Astrocyte of the spinal cord (primary cell): ENCODE measurements around the gene ZCCHC2.
A peak's percentile ranks its signal among the peaks of the same experiment; 100 is the strongest.

ENCODE experiments used
- DNase-seq: peaks from one replicate; pipeline ENCODE4 v3.0.0; 2011; ENCODE audit warnings: low read depth, low spot score
- H3K4me3 ChIP-seq: 2 replicates; pipeline ENCODE4 v1.5.1; 2011; ENCODE audit warnings: low read depth, mild to moderate bottlenecking, low read length, moderate library complexity
- CTCF ChIP-seq: IDR thresholded peaks from 2 replicates; pipeline ENCODE4 v1.5.1; 2012; ENCODE audit warnings: low read depth, mild to moderate bottlenecking, low read length, inconsistent platforms
- in situ Hi-C: cut with HindIII; loops from 2 replicates; pipeline ENCODE4 v1.10.0; 2017; ENCODE audit warnings: low sequenced_read_pairs

Gene ZCCHC2

DNA sequence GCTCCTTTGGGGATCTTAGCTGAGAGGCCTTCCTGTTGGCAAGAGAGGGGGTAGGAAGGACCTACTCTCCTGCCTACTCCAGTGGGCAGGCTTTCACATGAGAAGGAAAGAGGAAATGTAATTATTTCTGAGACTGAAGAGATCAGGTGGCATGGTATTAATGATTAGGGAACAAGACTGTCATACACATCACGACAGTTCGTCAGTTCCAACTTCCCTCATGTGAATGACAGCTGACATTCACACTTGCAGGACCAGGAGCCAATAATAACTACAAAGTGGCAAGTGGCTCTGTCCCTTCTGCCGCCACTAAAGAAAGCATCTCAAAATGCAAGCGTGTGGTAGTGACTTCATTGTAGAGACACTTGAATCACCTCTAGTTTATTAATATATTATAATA lies 90.0 kb downstream of the ZCCHC2 start:
- TF ChIP-seq CTCF, result no peak
- in situ Hi-C loops, result no loop called here
- no peak overlapping the region for H3K4me3 ChIP-seq
- DNase-seq, result no peak

- H3K4me3 ChIP-seq, result no peak overlapping the region
- no peak for DNase-seq
- in situ Hi-C loops, result no loop called here
- no peak for TF ChIP-seq CTCF
Measured at GRCh38 chr18:62614494-62614893, 91.7 kb downstream of the ZCCHC2 start.

DNA sequence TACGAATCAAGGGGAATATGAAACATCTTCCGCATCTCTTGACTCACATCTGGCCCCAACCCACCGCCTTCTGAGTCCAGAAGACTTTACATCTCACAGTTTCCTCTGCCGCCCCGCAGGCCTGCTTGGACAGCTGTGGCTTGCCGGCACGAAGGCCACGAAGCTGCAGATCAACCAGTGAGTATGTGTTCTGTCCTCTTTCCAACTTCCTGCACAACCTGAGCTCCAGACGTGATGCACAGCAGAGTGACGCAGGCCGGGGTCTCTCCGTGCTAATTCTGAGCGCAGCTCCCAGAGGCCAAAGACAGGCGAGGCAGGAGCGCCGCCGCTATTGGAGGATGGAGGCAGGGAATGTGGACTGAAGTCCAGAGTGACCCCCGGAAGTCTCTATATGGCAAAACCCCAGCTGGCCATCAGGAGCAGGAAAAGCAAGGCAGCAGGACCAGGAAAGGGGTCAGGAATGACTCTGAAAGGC lies 93.5 kb downstream of the ZCCHC2 start:
- in situ Hi-C loops, result no loop called here
- peak; percentile 41 for DNase-seq
- no peak for TF ChIP-seq CTCF
- no peak overlapping the region for H3K4me3 ChIP-seq

DNA sequence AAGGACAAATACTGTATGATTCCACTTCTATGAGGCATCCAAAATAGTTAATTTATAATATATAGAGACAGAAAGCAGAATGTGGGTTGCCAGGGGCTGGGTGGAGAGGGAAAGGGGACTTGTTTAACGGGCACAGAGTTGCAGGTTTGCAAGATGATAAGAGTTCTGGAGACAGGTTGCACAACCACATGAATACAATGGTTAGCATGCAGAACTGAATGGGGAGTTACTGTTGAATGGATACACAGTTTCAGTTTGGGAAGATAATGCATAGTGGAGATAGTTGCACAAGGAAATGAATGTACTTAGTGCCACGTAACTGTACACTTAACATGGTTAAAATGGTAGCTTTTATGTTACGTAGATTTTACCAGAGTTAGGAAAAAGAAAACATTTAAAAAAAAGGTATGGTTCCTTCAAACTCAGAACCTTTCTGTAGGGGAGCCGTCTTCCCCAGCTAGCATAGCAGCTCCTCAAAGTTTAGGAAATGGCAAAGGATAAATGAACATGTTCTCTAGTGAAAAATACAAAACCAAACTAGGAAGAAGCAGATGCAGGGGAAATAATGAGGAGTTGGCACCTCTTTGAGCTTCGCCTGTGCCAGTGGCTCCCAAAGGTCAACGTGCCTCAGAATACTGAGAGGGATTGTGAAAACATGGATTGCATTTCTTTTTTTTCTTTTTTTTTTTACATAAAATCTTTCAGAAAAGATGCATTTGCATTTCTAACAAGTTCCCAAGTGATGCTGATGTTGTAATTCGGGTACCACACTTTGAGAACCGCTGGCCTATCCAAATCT lies 95.2 kb downstream of the ZCCHC2 start:
- in situ Hi-C loops, result no loop called here
- TF ChIP-seq CTCF, result no peak
- no peak for DNase-seq
- no peak overlapping the region for H3K4me3 ChIP-seq

DNA sequence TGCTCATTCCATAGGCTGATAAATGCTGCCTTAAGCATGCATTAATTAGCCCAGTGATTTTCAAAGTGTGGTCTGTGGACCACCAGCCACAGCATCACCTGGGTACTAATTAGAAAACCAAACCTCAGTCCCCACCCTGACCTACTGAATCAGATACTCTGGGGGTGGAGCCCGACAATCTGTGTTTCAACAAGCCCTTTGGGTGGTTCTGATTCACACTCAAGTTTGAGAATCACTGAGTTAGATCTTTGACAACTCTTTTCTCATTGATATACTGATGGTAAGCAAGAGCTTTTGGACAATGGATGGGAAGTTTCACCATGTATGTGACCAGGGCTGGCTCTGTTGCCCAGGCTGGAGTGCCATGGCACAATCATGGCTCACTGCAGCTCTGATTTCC lies 95.9 kb downstream of the ZCCHC2 start:
- in situ Hi-C loops, result no loop called here
- H3K4me3 ChIP-seq, result no peak overlapping the region
- no peak for DNase-seq
- TF ChIP-seq CTCF, result no peak

GRCh38 chr18:62621546-62621945 lies 98.7 kb downstream of the ZCCHC2 start:
- no peak overlapping the region for H3K4me3 ChIP-seq
- in situ Hi-C loops, result no loop called here
- no peak for DNase-seq
- no peak for TF ChIP-seq CTCF
